Hematopoietic multipotent progenitor cell (in vitro differentiated cells): Measurements from ENCODE around the gene RNF213. TPM values are rescaled to one million over a fixed set of nuclear protein-coding genes. Genes with fewer than 3 reads are reported as not detected.
"Not testable (repeated sequence)": the region's sequence is repeated elsewhere in the genome, so short reads cannot be mapped to it uniquely, and the experiment has no call there.

Source experiments
- DNase-seq, 3 donors: peaks; one replicate each; pipeline ENCODE4 v3.0.0-alpha.2; 2011 to 2015; ENCODE audit warnings: low read depth in 2 of 3, low spot score in 2 of 3
- total RNA-seq: library from RNA; depleted of rRNA; stranded (reverse); fragments of >200 nt; gene quantifications from one replicate; pipeline ENCODE4 v1.2.3, GENCODE V29; 2012

The RNF213 gene
- total RNA-seq, 1 donor: 142 TPM

- DNase-seq: no peak
These were observed 148.2 kb downstream of the RNF213 start for GRCh38 chr17:80408872-80409271.

DNA sequence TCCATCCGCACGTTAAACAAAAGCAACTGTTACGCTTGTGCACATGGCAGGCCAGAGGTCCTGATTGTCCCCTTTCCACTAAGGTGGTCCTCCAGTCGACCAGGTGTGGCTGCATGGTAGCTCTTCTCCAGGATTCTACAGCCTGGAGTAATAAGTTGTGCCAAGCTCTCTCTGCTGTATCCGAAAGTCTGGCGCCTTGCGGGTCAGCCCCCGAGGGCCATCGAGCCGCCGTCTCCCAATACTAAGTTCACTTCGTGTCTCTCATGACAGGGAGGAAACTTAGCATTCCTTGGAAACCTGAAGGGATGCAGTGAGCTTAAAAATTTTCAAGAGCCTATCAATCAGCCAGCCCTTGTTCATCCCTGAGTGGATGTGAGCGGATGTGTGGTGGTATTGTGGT is 149.0 kb downstream of the RNF213 start:
- no peak for DNase-seq

GRCh38 chr17:80410441-80411087 is 149.9 kb downstream of the RNF213 start:
- DNase-seq: not testable (repeated sequence)

- no peak for DNase-seq
These were observed 153.3 kb downstream of the RNF213 start for GRCh38 chr17:80413771-80414507.

DNA sequence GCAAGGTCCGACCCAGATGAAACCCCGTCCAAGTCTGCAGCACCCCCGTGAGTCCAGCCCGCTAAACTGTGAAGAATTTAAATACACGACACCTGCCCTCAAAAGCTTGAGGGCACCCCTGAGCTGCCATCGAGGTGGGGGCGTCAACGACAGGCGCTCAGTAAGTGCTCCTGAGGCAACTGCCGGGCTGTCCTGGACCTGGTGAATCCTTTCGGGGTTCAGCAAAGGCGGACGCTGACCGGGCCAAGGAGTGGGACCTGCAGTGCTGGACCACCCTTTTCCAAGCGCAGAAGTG is 153.8 kb downstream of the RNF213 start:
- DNase-seq: peak in 2 of 3 donors; percentile 9 to 33

- DNase-seq: peak; percentile 96
These were observed 154.4 kb downstream of the RNF213 start, which contains the start of gene ENDOV for GRCh38 chr17:80414803-80415625. TSS of gene ENDOV (plus strand) at chr17:80415167. CDS start at chr17:80415195, 28 bp downstream.

DNA sequence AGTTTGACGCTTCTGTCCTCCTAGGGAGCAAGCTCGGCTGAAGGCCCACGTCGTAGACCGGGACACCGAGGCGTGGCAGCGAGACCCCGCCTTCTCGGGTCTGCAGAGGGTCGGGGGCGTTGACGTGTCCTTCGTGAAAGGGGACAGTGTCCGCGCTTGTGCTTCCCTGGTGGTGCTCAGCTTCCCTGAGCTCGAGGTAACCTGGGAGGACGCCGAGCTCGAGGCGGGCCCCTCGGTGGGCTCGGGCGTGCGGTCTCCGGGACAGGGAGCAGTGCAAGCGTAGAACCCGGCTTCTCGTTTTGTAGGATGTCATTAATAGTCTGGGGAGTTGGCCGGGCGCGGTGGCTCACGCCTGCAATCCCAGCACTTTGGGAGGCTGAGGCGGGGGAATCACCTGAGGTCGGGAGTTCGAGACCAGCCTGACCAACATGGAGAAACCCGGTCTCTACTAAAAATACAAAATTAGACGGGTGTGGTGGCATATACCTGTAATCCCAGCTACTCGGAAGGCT is 155.0 kb downstream of the RNF213 start:
- DNase-seq: no peak

- no peak for DNase-seq
These were observed 155.7 kb downstream of the RNF213 start for GRCh38 chr17:80416260-80416939.

DNA sequence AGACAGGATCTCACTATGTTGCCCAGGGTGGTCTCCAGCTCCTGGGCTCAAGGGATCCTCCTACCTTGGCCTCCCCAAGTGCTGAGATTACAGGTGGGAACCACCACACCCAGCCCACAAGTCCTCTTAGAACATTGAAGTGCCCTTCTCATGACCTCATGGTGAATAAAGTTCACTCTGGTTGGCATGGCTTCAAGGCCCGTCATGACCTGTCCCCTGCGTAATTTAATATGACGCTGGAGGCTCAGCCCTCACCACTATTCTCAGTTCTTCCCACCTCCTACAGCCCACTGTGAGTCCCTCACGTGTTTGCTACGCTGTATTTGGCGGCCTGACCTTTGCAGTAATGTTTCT is 156.3 kb downstream of the RNF213 start:
- no peak for DNase-seq

DNA sequence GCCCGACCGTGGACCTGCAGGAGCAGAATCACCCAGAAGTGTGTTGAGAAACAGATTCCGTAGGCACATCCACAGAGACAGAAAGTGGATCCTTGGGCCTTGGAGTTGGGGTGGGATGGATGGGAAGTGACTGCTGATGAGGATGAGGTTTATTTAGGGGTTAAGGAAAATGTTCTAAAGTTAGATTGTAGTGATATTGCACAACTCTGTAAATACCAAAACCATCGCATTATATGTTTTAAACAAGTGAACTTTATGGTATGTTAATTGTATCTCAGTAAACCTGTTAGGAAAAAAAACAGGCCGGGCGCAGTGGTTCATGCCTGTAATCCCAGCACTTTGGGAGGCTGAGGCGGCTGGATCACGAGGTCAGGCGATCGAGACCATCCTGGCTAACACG is 157.9 kb downstream of the RNF213 start:
- no peak for DNase-seq

- DNase-seq: no peak
These were observed 158.6 kb downstream of the RNF213 start for GRCh38 chr17:80419255-80419654.

- DNase-seq: no peak
These were observed 160.9 kb downstream of the RNF213 start for GRCh38 chr17:80421381-80422090.

DNA sequence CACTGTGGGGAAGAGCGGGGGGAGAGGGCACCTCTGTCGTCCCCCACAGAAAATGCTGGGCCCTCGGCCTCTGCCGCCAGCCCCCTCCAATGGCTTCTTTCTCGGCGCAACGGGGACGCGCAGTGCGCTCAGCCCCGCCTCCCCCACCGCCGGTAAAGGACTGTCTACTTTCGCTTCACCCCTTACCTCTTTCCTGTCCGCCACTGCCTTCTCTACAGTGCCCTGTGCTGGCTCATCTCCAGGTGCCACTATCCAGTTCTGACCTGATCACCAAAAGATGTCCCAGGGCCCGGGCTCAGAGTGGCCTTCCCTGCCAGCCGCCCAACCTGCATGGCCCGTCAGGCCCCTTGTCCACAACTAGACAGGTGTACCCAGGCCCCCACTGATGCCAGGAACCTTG is 161.6 kb downstream of the RNF213 start:
- no peak for DNase-seq

- DNase-seq: no peak
These were observed 162.3 kb downstream of the RNF213 start for GRCh38 chr17:80422981-80423380.

DNA sequence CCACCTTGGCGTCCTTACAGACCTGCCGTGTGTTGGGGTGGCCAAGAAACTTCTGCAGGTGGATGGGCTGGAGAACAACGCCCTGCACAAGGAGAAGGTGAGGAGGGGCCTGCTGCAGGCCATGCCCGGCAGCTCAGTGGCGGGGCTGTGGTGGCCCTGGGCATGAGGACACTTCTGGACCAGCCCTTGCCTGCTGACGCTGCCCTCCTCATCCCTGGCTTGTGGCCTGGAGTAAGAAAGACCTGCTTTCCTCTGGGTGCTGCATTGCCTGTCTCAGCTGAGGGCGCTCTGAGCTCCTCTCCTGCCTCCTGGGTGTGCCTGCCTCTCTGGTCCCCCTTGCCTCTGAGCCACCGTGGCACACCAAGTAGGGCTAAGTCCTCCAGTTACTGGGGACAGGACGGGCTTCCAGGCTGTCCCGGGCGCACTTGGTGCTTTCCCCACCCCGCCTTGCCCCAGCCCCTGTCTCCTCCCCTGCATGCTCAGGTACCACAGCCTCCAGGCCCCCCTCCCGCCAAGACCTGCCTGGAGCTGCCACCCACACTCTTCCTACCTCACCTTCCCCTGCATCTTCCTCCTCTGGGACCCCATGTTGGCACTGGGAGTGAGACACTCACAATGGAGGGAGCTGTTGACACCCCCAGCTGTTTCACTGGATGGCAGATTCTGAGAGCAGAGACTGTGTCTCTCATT is 163.0 kb downstream of the RNF213 start:
- DNase-seq: no peak

DNA sequence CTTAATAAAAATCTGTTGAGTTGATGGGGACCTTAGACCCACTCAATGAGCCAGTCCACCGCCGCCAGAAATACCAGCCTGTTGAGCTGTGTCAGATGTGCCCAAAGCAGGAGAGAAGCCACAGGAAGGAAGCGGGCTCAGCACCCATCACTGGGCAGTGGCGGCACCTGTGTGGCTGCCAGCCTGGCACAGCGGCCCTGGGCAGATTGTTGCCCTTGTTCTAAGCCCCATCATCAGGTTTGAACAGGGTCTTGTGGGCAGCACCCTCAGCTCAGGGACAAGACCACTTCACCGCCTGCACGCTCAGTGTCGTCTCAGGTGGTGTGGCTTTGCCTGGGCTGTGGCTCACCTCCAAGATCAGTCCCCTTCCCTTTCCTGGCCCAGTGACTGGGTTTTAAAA is 163.6 kb downstream of the RNF213 start:
- DNase-seq: no peak

- no peak for DNase-seq
These were observed 164.5 kb downstream of the RNF213 start for GRCh38 chr17:80424878-80425765.

DNA sequence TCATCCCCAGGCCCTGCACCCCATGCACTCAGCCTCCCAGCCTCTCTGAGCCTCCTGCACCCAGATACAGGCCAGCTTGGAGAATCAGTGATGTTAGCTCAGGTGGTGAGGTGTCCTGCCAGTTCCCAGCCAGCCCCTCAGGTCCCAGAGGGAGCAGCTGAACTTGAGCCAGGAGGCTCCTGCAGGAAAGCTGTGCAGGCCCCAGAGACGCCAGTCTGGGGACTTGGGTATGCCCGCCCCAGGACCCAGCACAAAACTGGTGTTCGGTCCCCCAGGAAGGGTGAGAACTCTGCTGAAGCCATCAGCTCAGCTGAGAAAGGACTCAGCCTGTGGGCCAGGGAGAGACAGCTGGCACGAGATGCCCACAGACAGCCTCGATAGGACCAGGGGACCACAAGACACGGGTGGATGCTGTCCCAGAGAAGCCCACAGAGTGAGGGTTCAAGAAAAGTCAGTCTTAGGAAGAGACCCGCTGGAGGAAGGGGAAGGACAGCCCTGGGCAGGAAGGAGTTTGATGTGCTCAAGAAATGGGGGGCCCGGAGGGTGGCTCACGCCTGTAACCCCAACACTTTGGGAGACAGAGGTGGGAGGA is 165.3 kb downstream of the RNF213 start:
- no peak for DNase-seq
